NCI-H446 (cell line): ENCODE results near the gene GCC1.
A peak's percentile ranks its signal among the peaks of the same experiment; 100 is the strongest.

Experiments used
- DNase-seq, 2 experiments: peaks; one replicate each; lab custom pipeline; 2025; lab: John Stamatoyannopoulos, UW

Gene GCC1, protein sequence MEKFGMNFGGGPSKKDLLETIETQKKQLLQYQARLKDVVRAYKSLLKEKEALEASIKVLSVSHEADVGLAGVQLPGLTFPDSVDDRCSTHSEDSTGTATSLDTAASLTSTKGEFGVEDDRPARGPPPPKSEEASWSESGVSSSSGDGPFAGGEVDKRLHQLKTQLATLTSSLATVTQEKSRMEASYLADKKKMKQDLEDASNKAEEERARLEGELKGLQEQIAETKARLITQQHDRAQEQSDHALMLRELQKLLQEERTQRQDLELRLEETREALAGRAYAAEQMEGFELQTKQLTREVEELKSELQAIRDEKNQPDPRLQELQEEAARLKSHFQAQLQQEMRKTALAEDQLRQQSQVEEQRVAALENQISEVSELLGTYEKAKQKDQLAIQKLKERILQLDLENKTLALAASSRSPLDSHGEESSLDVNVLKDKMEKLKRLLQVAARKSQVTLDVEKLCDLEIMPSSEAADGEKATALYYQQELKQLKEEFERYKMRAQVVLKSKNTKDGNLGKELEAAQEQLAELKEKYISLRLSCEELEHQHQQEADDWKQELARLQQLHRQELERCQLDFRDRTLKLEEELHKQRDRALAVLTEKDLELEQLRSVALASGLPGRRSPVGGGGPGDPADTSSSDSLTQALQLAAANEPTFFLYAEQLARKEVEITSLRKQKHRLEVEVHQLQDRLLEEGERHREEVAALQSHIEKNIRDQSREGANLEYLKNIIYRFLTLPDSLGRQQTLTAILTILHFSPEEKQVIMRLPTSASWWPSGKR

DNA sequence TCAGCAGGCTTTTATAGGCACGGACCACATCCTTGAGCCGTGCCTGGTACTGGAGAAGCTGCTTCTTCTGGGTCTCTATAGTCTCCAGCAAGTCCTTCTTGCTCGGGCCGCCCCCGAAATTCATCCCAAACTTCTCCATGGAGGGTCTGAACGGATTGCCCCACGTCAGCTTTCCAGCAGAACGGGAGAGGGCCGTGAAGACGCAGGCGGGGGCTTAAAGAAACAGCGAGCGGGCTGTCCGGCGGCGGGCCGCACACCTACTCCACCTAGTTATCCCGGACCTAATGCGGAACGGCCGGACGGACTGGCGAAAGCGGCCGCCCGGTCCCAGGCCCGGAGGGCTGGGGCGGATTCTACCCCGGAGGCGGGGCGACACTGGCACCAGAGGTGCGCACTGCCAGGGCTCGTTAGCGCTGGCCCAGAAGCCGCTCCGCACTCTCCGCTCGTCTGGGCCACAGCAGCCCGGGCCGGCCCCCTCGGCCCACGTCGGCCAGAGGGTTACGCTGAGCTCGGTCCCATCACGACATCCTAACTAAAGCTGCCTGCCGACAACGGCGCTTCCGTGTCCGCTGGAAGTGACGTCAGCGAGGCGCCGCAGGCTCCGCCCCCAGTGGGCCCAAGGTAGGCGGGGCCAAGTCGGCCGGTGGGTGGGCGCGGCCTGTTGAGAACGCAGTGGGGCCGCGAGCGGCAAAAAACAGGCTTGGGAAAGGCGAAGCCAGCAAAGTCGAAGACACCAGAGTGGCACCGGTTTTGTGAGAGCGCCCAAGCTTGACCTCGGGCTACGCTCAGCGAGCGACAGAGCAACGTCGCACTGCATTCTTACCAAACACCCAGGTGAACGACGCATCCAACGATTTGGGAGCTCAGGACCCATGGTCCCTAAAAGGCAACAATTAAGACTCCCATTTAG lies at the start of gene GCC1:
GCC1 (minus strand) TSS at position 553 of the 910 bp plus-strand sequence; CDS start at position 139, 414 bp downstream.
- DNase-seq: peak; percentile 28 to 89

DNA sequence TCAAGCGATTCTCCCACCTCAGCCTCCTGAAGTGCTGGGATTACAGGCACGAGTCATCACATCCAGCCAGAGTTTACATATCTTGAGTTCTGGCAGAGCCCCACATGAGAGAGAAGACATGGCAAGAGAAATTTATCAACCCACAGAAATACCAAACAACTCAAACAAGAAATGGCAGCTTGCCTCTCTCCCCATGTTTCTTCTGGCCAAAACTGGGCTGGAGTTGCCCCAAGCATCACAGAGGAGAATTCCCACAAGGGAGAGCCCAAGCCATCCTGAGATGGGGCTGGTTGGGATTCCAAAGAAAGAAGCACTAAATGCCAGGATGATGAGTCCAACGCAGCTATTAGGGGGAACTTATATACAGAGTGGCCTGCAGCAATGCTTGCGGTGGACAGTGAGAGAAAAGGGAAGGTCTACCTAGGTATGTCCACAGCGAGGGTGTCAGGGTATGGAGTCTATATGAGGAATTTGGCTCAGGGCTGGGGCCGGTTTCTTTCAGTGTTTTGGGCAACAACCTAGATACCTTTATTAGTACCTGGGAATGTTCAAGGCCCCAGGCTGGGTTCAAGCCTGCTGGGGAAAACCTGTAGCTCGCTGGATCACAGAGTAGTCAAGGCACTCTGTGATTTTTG lies 47.0 kb upstream of the GCC1 start:
- no peak for DNase-seq

DNA sequence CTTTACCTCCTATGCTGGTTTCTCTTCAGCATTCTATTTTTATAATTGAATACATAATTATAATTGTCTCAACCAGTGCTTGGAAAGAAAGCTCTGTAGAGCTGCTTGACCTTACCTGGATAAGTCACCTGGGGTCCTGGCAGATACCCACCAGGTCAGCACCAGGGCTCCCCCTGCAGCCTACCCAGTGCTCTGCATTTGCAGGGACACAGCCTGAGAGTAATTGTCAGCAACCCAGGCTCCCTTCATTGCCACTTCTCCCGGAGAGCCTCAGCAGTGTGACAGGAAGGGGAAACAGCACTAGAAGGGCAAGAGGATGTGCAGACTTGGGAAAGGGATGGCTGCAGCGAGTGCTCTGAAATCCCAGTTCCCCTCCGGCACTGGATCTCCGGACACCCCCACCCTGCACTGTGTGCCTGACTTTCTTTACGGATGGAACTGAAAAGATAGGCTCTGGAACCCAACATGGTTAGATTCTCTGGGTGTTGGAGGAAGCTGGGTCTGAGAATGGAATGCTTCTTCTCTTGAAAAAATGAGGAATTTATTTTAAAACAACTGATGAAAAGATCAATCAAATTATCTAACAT lies 44.0 kb upstream of the GCC1 start:
- DNase-seq: no peak

DNA sequence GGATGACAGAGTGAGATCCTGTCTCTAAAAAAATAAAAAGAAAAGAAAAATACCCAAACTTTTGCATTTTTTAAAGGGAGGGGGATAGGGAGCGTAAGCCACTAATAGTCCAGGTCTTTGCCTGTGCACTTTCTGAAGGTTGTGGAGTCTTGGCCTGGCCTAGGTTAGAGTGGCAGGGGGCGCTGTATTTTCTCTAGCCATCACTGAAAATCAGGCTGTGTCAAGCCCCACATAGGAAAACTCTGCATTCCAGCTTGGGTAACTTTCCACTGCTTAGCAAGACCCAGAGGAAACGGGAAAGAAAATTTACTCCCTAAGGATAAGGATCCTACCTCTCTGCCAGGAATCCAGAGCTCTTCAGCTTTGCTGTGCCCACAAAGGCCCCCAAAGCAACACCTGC lies 43.0 kb upstream of the GCC1 start:
- DNase-seq: no peak

DNA sequence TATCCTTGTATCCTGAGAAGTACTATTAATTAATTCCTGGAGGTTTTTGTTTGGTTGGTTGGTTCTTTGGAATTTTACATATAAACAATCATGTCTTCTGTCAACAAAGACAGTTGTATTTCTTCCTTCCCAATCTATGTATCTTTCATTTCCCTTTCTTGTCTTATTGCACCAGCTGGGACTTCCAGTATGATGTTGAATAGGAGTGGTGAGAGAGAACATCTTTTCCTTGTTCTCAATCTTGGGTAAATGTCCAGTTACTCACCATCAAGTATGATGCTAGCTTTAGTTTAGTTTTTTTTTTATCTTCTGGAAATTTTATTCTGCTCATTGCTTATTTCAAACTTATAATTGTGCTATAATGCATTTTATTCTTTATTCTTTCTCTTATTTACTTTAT lies 39.9 kb upstream of the GCC1 start:
- no peak for DNase-seq

DNA sequence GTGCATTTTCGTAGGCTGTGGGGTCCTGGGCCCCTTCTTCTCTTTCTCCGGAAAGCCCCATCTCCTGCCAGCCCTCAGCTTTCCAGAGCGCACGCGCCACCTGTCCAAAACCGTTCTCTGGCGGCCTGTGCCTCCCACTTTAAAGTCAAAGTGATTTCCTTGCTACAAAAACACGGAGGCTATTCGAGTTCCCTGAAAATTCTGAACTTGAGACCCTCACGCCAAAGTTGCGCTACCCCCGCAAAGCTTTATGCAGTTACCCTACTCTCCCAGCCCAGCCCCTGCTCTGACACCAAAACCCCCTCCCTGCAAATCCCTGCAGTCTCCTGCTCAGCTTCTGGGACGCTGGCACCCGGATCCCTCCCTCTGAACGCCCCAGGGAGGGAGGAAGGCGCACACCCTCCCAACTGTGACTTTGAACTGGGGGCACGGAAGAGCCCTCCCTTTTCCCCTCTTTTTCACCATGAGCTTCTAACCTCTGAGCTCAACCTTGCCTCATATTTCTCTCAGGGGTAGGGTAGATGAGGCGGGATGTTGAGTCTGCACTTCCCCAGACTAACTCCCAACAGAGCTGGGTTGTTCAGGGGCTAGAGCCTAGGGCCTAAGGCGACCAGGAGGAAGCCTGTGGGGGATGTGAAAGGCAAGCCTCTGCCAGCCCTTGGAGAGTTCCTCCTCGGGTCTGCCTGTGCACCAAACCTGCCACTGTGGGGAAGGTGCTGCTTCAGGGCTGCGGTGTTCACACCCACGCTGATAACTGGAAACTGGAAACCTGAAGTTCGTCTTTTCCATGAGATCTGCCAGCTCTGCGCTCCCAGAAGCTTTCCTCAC lies 35.2 kb upstream of the GCC1 start:
- no peak for DNase-seq

DNA sequence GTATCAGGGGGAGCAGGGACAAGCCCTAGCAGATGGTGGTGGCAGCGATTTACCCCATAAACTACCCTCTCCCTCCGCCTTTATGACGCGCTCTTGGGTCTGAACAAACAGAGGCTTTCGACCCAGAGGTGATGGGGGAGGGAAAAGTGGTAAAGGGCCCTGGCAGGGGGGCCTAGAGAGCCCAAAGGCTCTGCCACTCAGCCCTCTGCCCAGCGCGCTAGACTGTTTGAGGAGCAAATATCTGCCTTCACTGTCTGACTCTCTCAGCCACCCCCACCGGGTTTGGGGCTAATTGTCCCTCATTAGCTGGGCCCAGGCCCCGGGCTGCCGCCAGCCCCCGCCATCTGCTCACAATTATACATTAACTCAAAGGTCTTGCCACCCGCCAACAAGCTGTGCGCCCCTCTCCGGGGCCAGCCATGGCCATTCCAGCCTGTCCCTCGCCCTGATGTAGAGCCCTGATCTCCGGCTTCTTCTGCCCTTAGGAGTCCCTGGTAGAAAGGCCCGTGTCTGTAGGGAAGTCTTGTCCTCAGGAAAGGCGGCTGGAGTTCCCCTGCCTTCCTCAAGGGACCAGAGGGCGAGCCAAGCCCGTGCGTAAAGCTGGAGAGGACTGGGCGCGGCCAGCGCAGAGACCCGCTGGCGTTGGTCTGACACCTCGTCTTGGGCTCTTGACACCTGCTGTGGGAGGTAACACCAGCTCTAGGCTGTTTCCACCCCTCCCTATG lies 34.4 kb upstream of the GCC1 start:
- no peak for DNase-seq

DNA sequence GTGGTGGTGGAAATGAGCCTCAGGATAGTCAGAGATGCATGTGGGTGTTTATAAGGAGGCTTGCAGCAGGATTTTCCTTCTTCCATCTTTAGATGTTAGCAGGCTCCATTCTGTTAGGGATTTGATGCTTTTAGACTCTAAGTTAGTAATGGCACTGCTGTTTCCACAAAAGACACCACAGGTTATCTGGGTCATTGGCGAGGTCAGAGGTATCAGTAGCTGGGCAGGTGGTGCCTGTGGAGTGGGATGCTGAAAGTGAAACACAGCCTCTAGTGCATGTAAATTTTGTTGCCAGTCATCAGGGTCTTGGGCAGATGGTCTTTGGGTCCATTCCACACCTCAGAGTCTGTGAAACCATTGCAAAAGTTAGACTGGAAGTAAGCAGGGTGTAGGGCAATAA lies 33.4 kb upstream of the GCC1 start:
- no peak for DNase-seq

DNA sequence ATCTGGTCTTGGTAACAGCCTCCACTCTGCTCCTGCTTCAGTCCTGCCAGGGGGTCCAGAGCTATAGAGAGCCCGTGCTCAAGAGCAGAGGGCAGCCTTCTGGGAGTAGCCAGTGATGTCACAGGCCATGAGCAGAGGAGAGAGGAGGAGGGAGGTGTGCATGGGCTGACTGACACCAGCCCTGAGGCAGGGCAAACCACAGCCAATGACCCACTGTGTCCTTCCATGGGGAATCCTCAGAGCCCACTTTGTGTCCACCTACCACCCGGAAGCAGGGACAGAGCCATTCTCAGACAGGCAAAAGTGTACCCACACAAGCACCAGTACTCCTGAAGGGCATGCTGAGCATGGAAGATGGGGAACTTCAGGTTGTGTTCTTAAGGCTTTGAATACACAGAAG lies 32.6 kb upstream of the GCC1 start, which contains the start of gene PAX4:
PAX4 (minus strand) TSS at position 101 of the 400 bp plus-strand sequence. CDS start 2,214 bp downstream, outside the sequence.
- no peak for DNase-seq

DNA sequence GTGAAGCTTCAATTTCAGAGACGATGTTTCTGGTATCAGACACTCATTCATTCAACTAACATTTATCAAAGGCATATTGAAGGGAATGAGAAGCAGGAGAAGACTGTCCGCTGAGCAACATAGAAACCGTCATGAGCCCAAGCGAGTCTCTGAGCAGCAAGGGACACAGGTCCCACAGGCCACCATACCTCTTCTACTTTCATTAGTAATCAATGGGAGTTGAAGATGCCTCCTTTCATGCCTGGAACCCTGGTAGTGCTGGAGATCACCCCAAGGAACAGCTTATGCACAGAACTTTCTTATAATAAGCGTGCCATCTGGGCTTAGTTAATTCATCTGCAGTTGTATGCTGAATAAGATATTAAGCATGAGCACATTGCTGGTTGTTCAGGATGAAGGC lies 31.3 kb upstream of the GCC1 start:
- no peak for DNase-seq

DNA sequence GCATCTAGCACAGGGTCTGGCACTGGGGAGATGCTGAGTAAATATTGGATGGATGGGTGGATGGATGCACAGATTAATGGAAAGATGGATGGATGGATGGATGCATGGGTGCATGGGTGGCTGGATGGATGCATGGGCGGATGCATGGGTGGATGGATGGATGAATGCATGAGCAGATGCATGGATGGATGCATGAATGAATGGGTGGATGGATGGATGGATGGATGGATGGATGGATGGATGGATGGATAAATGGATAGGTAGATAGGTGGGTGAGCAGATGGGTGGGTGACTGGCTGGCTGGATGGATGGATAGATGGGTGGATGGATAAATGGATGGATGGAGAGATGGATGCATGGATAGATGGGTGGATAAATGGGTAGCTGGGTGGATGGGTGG lies 26.9 kb upstream of the GCC1 start:
- DNase-seq: no peak

DNA sequence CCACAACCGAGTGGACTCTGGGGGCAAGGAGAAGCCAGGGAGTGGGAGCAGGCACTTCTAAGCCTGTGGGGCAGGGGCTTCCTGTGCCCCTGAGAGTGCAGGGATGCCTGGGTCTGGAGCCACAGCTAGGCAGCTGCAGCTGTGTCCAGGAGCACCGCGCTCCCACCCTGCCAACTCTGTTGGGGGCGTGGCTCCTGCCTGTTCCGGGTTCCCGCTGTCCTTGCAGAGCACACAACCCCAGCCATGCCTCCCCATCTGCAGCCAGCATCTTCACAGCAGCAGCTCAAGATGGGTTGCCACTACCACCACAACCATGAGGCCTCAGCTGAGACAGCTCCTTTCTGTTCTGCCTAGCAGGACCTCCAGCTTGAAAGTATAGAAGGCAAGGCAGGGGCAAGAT lies 23.9 kb upstream of the GCC1 start:
- DNase-seq: no peak

DNA sequence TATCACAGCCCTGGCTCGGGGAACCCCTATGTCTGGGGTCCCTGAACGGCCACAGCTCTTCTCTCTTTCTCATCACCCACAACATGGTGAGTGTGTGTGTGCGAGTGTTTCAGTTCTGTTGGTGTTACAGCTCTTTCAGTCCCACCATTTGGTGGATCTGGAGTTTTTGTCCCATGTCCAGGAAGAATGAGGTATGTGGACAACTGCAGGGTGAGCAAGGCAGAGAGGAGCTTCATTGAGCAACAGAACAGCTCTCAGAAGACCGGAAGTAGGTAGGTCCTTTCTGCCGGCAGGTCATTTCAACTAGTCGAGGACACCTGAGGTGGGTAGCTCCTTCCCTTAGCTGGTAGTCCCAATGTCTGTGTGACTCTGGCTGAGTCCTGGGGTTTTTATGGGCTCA lies 23.1 kb upstream of the GCC1 start:
- DNase-seq: no peak

DNA sequence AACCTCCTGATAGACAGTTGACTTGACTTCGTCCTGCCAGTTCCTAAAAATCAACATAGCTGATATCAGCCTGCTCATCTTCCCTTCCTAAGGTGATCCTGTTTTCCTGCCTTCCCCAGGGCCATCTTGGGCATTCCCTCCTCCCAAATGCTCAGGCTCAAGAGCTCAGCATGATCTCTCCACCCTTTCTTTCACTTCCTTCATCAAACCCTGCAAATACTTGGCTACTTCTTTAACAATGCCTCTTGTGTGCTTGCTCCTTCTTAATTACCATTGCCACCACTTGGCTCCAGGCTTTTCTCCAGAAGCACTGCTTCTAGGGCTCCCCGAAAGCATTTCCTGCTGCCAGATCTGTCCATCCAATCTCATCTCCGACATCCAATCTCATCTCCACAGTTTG lies 15.5 kb upstream of the GCC1 start:
- DNase-seq: no peak

DNA sequence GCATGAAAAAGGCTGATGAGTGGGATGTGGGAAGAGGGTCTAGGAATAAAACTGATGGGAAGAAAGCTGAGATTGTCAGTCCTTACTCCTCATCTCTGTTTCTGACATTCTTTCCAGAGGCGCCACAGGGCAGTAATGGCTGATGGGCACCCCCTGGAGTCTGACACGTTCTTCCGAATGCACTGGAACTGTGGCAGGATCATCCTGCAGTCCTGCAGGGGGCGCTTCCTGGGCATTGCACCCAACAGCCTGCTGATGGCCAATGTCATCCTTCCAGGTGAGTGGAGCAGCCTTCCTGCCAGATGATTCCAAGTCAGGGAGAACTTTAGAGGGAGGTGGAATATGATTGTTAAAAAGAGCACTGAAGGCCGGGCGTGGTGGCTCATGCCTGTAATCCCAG lies 12.9 kb upstream of the GCC1 start:
- no peak for DNase-seq

DNA sequence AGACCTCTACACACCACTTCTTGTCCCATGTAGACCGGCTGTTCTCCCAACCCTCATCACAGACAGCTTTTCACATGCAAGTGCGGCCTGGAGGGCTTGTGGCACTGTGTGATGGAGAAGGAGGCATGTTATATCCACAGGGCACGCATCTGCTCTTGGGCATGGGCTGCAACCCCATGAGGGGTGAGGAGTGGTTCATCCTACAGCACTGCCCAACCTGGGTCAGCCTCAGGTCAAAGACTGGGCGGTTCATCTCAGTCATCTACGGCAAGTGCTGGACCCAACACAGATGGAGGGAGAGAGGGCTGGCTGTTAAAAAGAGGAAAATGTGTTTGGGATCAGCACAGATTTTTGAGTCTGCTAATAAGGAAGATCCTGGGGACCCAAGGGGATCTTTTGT lies 10.3 kb upstream of the GCC1 start:
- DNase-seq: no peak

DNA sequence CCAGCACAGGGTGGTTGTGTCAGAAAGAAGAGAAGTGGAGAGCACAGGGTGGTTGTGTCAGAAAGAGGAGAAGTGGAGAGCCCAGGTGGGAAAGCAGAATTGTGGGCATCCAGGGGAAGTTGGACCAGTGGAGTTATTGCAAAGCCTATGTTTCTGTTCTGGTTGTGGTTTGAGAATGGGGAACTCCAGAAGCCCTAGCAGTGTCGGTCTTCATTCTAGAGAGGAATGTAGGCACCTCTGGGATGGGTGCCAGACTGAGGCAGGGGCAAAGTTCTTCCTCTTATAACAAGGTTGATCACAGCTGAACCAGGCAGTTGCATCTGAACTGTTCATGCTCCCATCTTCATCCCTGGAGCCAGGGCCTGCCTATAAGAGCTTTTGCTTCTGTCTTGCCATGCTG lies 9.1 kb upstream of the GCC1 start:
- no peak for DNase-seq

DNA sequence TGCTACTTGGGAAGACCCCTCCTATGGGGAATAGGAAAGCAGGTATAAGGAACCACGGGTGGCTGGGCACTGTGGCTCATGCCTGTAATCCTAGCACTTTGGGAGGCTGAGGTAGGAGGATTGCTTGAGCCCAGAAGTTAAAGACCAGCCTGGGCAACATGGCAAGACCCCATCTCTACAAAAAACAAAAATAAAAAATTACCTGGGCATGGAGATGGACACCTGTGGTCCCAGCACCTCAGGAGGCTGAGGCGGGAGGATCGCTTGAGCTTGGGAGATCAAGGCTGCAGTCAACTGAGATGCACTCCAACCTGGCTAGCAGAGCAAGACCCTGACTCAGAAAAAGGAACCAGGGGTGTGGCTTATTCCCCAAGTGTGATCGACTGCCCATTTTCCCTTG lies 7.2 kb upstream of the GCC1 start:
- no peak for DNase-seq

DNA sequence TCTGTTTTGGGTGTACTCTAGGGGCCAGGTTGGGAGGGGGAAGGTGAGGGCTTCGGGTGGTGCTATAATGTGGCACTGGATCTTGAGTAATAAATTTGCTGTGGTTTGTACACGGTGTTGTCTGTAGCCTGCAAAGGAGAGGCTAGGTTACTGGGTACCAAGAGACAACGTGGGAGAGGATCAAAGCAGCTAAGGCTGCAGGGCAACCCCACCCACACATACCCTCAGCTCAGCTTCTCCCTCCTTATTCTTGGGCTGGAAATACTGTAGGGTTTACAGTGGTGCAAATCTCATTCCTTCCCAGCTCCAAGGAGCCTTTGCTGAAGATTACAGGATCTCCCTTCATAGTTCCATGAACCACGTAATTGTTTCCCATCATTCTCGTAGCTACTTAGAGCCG lies 6.2 kb upstream of the GCC1 start:
- DNase-seq: no peak

DNA sequence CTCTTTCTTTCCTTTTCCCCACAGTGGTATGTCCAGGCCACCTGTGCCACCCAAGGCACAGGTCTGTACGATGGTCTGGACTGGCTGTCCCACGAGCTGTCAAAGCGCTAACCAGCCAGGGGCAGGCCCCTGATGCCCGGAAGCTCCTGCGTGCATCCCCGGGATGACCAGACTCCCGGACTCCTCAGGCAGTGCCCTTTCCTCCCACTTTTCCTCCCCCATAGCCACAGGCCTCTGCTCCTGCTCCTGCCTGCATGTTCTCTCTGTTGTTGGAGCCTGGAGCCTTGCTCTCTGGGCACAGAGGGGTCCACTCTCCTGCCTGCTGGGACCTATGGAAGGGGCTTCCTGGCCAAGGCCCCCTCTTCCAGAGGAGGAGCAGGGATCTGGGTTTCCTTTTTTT lies 5.8 kb upstream of the GCC1 start:
- no peak for DNase-seq
